Right renal pelvis (tissue), 4 donors: ENCODE results near the gene SOS2. TPM values are rescaled to one million over a fixed set of nuclear protein-coding genes. Genes with fewer than 3 reads are reported as not detected.
"Not testable (repeated sequence)": the region's sequence is repeated elsewhere in the genome, so short reads cannot be mapped to it uniquely, and the experiment has no call there.

Experiments
- DNase-seq, 4 donors: peaks; one replicate each; pipeline ENCODE4 v3.0.0-alpha.2; 2013; ENCODE audit warnings: low read depth in 4 of 4, low spot score in 3 of 4, missing footprints in 1 of 4
- polyA plus RNA-seq, 4 donors: library from polyadenylated mRNA; unstranded; fragments of 120-200 nt; gene quantifications; one replicate each; pipeline ENCODE4 v1.2.1, GENCODE V29; 2013; ENCODE audit not compliant: insufficient read length in 4 of 4

SOS2 gene
- polyA plus RNA-seq, 4 donors: 33.9 to 45.8 (median 44.0) TPM

- no peak for DNase-seq
Measured at GRCh38 chr14:50229681-50230080, 1.7 kb downstream of the SOS2 start.

- DNase-seq: no peak
Measured at GRCh38 chr14:50228313-50228712, 3.1 kb downstream of the SOS2 start.

GRCh38 chr14:50225974-50226297, 5.4 kb downstream of the SOS2 start:
- DNase-seq: no peak

GRCh38 chr14:50225067-50225973, 6.1 kb downstream of the SOS2 start:
- peak; percentile 42 to 70 (median 59) for DNase-seq

GRCh38 chr14:50222055-50222613, 9.2 kb downstream of the SOS2 start:
- no peak for DNase-seq

- no peak for DNase-seq
Measured at GRCh38 chr14:50218501-50218900, 12.9 kb downstream of the SOS2 start.

GRCh38 chr14:50215416-50215815, 16.0 kb downstream of the SOS2 start:
- DNase-seq: no peak

- no peak for DNase-seq
Measured at GRCh38 chr14:50213795-50214194, 17.6 kb downstream of the SOS2 start.

- no peak for DNase-seq
Measured at GRCh38 chr14:50212726-50213125, 18.7 kb downstream of the SOS2 start.

- DNase-seq: no peak
Measured at GRCh38 chr14:50210074-50210473, 21.3 kb downstream of the SOS2 start.

GRCh38 chr14:50198499-50198898, 32.9 kb downstream of the SOS2 start:
- no peak for DNase-seq

GRCh38 chr14:50191499-50191898, 39.9 kb downstream of the SOS2 start:
- DNase-seq: no peak

- no peak for DNase-seq
Measured at GRCh38 chr14:50186107-50186506, 45.3 kb downstream of the SOS2 start.

- no peak for DNase-seq
Measured at GRCh38 chr14:50173891-50174290, 57.5 kb downstream of the SOS2 start.

GRCh38 chr14:50171895-50172294, 59.5 kb downstream of the SOS2 start:
- no peak for DNase-seq

- not testable (repeated sequence) for DNase-seq
Measured at GRCh38 chr14:50167381-50167780, 64.0 kb downstream of the SOS2 start.

GRCh38 chr14:50156111-50156510, 75.3 kb downstream of the SOS2 start:
- no peak for DNase-seq

GRCh38 chr14:50148799-50149198, 82.6 kb downstream of the SOS2 start:
- no peak for DNase-seq

GRCh38 chr14:50139192-50139591, 92.2 kb downstream of the SOS2 start:
- DNase-seq: no peak

- DNase-seq: no peak
Measured at GRCh38 chr14:50127802-50128201, 103.6 kb downstream of the SOS2 start.

GRCh38 chr14:50123062-50123461, 108.3 kb downstream of the SOS2 start:
- no peak for DNase-seq

- DNase-seq: no peak
Measured at GRCh38 chr14:50122291-50122690, 109.1 kb downstream of the SOS2 start.
